GM12873 (cell line): ENCODE data around the gene VASH1.

Source experiments
- TF ChIP-seq, protein P1 (sequence below): IDR thresholded peaks from 2 replicates; pipeline ENCODE4 v1.5.1; 2012; ENCODE audit warnings: low read depth, mild to moderate bottlenecking, moderate library complexity, low read length, control low read depth; ENCODE audit not compliant: insufficient read depth; ENCODE audit errors: missing control alignments

The VASH1 gene

GRCh38 chr14:76786601-76787000 is 25.3 kb downstream of the VASH1 start:
- TF ChIP-seq, protein P1, sequence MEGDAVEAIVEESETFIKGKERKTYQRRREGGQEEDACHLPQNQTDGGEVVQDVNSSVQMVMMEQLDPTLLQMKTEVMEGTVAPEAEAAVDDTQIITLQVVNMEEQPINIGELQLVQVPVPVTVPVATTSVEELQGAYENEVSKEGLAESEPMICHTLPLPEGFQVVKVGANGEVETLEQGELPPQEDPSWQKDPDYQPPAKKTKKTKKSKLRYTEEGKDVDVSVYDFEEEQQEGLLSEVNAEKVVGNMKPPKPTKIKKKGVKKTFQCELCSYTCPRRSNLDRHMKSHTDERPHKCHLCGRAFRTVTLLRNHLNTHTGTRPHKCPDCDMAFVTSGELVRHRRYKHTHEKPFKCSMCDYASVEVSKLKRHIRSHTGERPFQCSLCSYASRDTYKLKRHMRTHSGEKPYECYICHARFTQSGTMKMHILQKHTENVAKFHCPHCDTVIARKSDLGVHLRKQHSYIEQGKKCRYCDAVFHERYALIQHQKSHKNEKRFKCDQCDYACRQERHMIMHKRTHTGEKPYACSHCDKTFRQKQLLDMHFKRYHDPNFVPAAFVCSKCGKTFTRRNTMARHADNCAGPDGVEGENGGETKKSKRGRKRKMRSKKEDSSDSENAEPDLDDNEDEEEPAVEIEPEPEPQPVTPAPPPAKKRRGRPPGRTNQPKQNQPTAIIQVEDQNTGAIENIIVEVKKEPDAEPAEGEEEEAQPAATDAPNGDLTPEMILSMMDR, result no peak

DNA sequence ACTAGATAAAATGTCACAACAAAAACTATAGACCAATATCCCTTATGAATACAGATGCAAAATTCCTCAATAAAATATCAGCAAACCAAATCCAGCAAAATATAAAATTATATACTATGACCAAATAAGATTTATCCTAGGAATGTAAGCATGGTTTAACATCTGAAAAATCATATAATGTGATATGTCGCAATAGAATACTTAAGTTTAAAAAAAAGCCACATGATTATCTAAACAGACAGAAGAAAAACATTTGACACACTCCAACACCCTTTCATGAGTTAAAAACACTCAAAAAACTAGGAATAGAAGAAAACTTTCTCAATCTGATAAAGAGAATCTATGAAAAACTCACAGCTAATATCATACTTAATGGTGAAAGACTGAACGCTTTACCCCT is 31.2 kb downstream of the VASH1 start:
- TF ChIP-seq, protein P1, result no peak

DNA sequence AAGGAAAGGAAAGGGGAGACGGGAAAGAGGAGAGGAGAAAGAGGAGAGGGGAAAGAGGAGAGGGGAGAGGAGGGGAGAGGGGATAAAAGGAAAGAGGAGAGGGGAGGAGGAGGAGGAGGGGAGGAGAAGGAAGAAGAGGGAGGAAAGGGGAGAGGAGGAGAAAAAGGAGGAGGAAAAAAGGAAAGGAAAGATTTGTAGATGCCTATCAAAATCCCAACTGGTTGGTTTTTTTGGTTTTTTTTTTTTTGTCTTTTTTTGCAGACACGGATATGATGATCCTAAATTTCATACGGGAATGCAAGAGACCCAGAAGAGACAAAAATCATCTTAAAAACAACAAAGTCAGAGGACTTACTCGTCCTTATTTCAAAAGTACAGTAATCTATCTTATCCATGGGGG is 32.1 kb downstream of the VASH1 start:
- TF ChIP-seq, protein P1, result no peak

DNA sequence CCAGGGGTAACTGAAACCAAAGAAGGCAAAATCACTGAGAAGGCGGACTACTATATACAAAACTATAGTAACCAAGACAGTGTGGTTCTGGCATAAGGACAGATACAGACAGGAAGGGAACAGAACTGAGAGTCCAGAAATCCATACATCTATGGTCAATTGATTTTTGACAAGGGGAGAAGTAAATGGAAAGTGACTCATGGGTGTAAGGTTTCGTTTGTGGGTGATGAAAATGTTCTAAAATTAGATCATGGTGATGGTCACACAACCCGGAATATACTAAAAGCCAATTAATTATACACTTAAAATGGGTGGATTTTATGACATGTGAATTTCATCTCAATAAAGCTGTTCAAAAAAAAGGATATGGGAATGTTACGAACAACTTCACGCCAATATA is 32.7 kb downstream of the VASH1 start:
- TF ChIP-seq, protein P1, result no peak

DNA sequence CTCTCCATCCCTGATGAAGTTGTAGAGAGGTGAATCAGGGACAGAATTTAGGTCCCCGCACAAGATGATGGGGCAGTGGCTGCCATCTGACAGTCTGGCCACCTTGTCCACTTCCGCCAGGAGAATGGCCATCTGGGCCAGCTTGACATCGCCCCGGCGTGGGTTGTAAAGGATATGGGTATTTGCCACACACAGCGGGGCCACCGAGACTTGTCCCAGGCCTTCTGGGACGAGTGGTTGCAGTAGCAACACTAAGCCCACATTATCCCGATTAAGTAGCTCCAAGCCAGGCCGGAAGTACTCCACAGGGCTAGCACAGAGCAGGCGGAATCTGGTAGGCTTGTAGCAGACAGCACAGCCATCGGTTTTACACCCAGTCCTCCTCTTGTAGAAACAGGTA is 45.2 kb downstream of the VASH1 start:
- TF ChIP-seq, protein P1, result no peak

DNA sequence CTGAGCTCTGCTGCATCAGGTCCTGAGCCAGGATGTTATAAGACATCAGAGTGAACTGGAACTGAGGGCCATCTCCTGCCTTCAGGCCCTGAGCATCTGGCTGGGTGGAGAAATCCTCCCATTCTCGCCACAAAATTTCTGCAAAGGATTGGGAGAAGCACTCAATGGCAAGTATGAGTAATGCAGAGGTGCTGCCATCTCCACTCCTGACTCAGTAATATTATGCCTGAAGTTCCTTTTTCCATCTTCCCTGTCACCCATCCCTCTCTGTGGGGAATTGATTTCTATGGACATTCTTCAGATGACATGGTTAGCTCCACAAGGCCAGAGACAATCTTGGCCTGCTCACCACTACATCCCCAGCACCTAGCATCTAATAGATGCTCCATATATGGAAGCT is 46.7 kb downstream of the VASH1 start:
- TF ChIP-seq, protein P1, result no peak

DNA sequence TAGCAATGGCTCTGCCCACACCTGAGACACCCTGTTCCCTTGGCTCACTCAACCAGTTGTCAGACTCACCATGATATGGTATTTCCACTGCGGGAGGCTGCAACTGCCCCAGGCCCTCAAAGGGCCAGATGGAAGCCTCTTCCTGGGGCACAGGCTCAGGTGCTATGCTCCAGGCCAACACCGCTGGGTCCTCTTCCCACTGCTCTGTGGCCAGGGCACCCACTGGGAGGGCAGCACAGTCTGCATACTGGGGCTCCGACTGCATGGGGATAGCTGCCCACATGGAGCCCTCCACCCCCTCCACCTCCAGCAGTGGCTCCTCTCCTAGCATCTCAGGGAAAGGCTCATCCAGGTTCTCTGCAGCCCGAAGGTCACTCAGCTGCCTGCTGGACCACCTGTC is 47.7 kb downstream of the VASH1 start:
- TF ChIP-seq, protein P1, result no peak

DNA sequence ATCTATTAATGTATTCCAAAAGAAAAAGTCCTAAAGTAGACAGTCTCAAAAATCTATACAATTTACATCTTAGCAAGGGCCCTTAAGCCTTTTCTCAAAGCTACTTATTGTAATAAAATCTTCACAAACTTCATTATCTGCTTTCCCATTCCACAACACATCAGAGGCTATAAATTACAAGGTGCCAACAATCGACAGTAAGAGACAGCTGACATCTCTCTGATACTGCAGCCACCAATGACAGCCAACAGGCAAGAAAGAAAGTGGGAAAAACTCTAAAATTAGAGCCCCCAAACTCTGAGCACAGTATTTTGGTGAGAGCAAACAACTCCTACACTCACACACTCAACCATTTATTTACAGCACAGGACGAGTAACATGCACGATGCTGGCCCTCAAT is 49.3 kb downstream of the VASH1 start:
- TF ChIP-seq, protein P1, result no peak
